SU-DHL-6 (cell line): ENCODE data around the gene EFNA1.

Experiments
- EZH2phosphoT487 ChIP-seq: fragments of 200-600 bp; sonication (generic), shearing (Covaris generic); conservative IDR thresholded peaks from 2 replicates; pipeline ENCODE4 v1.6.1; 2018; ENCODE audit warnings: mild to moderate bottlenecking, antibody characterized with exemption, low read length, moderate library complexity, mixed read lengths
- TF ChIP-seq, protein P1 (sequence below): fragments of 200-600 bp; sonication (generic); IDR thresholded peaks from one replicate; pipeline ENCODE4 v1.5.1; 2017; ENCODE audit warnings: antibody characterized with exemption, mild to moderate bottlenecking, low read length, moderate library complexity; ENCODE audit not compliant: insufficient read depth, poor library complexity, severe bottlenecking

DNA sequence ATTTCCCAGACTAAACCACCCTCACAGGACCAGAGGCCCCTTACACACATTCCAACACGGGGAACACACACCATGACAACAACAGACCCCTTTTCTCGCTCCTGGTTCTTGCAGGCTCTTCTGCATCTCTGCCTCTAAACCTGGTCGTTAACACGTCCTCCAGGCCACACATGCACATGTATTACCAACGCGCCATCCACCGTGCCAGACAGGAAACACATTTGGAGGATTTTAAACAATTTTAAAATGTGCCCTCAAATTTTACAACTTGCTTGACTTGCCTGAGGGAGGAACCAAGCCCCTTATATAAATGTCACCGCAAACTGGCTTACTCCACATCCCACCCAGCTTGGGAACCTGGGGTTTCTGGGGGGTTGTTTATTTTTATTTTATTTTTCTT lies 16.9 kb upstream of the EFNA1 start:
- TF ChIP-seq, protein P1, sequence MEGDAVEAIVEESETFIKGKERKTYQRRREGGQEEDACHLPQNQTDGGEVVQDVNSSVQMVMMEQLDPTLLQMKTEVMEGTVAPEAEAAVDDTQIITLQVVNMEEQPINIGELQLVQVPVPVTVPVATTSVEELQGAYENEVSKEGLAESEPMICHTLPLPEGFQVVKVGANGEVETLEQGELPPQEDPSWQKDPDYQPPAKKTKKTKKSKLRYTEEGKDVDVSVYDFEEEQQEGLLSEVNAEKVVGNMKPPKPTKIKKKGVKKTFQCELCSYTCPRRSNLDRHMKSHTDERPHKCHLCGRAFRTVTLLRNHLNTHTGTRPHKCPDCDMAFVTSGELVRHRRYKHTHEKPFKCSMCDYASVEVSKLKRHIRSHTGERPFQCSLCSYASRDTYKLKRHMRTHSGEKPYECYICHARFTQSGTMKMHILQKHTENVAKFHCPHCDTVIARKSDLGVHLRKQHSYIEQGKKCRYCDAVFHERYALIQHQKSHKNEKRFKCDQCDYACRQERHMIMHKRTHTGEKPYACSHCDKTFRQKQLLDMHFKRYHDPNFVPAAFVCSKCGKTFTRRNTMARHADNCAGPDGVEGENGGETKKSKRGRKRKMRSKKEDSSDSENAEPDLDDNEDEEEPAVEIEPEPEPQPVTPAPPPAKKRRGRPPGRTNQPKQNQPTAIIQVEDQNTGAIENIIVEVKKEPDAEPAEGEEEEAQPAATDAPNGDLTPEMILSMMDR, result no peak
- no peak for TF ChIP-seq EZH2phosphoT487
